ENCODE data around the gene DNAJB9.

DNA sequence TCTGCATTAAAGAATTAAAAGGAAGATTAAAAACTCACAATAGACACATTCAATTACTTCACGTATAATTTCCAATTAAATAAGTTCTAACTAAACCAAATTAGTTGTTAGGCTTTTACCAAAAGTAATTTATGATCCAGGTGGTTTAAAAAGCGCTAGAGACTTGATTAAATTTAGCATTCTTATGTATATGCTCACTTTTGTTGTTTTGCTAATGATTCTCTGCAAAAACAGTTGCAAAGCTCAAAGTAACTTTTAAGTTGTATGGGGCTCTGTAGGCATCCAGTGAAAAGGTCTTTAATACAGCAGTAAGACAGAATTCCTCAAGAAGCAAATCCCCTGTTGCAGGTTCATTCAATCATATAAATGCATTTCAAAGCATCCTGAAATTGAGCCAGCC is 28.2 kb upstream of the DNAJB9 start:
- TF ChIP-seq, protein P1, sequence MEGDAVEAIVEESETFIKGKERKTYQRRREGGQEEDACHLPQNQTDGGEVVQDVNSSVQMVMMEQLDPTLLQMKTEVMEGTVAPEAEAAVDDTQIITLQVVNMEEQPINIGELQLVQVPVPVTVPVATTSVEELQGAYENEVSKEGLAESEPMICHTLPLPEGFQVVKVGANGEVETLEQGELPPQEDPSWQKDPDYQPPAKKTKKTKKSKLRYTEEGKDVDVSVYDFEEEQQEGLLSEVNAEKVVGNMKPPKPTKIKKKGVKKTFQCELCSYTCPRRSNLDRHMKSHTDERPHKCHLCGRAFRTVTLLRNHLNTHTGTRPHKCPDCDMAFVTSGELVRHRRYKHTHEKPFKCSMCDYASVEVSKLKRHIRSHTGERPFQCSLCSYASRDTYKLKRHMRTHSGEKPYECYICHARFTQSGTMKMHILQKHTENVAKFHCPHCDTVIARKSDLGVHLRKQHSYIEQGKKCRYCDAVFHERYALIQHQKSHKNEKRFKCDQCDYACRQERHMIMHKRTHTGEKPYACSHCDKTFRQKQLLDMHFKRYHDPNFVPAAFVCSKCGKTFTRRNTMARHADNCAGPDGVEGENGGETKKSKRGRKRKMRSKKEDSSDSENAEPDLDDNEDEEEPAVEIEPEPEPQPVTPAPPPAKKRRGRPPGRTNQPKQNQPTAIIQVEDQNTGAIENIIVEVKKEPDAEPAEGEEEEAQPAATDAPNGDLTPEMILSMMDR (conservative IDR thresholded peaks at IDR 0.05) = no peak
- no peak for TF ChIP-seq ZFX (IDR thresholded peaks at IDR 0.05)

All from C4-2B (cell line).